Hematopoietic multipotent progenitor cell treated with erythropoietin and hydrocortisone succinate and interleukin-3 and kit ligand, for 17 days (in vitro differentiated cells): Measurements from ENCODE around the gene KCTD16.
A peak's percentile ranks its signal among the peaks of the same experiment; 100 is the strongest.

Experiments
- DNase-seq: peaks from one replicate; pipeline ENCODE4 v3.0.0-alpha.2; 2015; ENCODE audit warnings: low spot score

KCTD16 gene

GRCh38 chr5:144166696-144167095 is 4.0 kb upstream of the KCTD16 start:
- no peak for DNase-seq

DNA sequence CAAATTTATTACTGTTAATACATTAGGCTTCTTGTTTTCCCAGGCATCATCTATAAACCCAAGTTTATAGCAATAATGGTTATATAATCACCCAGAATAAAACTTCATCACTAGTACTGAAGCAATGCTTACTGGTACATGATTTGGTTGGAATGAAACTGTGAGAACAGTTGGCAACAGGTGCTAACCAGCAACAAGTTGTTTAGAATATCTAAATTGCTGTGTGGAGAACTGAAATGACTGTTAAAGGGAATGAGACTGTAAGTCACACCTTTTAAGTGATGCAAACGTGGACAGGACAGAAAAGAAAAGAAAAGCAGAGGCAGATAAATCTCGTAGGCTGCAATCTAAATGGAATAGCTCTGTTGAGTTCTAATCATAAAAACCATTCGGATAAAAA is 2.7 kb upstream of the KCTD16 start:
- no peak for DNase-seq

GRCh38 chr5:144169904-144170275 is 783 bp upstream of the KCTD16 start:
- DNase-seq: no peak

DNA sequence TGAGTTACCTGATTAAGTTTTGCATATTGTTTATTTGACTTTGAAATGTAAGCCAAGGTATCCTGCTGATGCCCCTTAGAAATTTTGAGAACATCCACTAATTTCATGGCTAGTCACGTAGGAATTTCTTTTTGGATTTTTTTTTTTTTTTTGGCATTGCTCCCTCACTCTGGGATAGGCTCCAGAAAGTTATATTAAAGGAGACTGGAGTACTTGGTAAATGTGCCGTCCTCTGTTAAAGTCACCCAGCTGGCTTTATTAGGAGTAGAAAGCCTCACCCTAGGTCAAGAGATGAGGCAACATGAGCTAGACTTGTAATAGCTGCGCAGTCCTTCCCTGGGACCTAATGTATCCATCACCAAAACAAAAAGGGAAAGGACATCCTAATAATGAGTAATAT is 3.1 kb downstream of the KCTD16 start:
- DNase-seq: no peak

DNA sequence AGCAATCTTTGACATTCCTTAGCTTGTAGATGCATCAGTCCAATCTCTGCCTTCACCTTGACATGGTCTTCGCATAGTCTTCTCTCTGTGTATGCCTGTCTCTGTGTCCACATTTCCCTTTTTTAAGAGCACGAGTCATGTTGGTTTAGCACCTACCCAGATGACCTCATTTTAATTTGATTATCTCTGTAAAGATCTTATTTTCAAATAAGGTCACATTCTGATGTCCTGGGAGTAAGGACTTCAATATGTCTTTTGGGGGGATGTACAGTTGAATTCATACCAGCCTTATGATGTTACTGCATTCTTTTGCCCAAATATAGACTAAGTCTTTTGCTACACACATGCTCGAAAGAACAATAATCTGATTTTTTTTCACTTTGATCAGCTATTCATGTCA is 6.9 kb downstream of the KCTD16 start:
- DNase-seq: no peak

DNA sequence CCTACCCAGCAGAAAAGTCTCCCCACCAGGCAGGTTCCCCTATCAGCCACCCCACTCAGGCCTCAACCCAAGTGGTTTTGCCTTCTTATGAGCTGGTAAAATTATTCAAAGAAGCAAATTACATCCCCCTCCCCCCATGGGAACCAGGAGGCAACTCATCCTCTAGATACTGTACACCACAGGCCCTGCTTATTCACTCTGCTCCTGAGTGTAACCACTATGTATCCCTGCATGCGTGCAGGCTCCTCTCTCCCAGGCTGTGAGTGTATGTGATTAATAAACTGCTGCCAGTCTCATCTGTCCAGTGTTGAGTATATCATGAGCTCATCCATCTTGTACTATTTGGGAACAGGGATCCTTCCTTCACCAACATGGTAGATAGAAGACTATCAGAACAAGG is 8.6 kb downstream of the KCTD16 start:
- DNase-seq: no peak

GRCh38 chr5:144183254-144183889 is 12.7 kb downstream of the KCTD16 start:
- peak; percentile 26 for DNase-seq

DNA sequence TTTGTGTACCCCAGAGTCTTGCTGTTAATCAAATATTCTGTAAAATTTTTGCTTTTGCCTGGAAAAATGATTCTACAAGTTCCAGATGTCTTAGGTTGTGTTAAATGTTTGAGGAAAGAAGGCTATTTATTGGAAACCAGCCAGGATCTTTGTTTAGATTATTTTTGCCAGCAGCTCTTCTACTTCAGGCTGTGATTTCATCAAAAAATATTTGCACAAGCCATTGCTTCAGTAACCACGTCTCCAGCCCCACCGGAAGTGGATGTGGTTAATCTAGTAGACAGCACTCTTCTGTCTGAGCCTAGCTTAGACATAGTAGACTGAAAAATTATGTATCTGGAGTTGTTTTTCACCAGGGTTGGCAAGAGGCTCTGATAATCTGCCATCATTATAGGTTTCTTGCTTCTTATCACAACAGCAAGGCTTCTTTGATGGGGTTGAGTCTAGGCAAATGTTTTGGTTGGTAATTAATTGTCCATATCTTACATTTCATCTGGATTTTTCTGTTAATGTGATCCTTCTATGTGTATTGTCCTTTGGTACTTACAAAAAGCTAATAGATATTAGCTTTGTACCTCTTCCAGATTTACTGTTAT is 17.1 kb downstream of the KCTD16 start:
- no peak for DNase-seq

DNA sequence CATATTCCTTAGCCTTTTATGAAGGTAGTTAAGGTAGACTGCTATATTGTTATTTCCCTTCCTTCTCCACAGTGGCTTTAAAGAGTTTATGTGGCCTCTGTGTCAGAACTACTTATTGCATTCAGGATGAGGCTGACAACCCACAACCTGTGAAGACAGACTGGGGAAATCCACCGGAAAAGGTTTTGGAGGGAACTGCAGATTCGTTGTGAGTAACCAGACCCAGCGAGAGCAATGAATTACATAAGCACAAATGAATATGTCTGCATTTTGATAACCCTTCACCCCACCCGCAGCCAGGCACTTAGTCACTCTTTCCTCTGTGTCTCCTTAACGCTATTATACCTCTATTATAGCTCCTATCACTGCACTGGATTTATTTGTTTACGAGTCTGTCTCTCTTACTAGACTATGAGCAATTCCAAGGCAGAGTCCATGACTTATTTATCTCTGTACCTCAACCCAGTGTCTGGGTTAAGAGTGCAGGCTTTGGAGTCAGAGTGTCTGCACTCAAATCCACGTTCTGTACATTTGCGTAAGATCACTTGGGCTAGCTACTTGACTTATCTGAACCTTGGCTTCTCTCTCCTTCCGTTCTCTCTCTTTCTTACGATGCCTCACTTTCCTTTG is 19.2 kb downstream of the KCTD16 start:
- DNase-seq: no peak

- DNase-seq: no peak
These were observed 20.9 kb downstream of the KCTD16 start for GRCh38 chr5:144191531-144191930.

- DNase-seq: peak; percentile 33
These were observed 21.3 kb downstream of the KCTD16 start for GRCh38 chr5:144191998-144192397.

GRCh38 chr5:144192661-144193060 is 22.0 kb downstream of the KCTD16 start:
- DNase-seq: no peak

DNA sequence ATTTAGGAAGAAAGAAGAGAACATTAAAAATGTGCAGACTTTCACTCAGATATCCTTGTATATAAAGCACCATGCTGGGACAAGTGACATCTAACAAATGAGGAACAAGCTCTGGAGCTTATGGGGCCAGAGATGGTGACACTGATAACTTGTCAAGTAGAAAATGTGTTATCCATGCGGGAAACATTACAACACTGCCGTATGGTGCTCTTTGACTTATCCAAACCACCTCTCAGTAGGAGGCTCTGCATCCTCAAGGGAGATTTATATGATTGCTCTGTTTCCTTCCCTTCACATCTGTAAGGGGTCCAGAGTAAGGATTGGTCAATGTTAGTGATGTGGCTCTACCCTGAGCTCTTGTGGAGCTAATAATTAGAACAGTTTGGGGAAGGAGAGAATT is 23.5 kb downstream of the KCTD16 start:
- no peak for DNase-seq

- no peak for DNase-seq
These were observed 24.8 kb downstream of the KCTD16 start for GRCh38 chr5:144195448-144195847.

GRCh38 chr5:144196612-144197011 is 25.9 kb downstream of the KCTD16 start:
- no peak for DNase-seq

DNA sequence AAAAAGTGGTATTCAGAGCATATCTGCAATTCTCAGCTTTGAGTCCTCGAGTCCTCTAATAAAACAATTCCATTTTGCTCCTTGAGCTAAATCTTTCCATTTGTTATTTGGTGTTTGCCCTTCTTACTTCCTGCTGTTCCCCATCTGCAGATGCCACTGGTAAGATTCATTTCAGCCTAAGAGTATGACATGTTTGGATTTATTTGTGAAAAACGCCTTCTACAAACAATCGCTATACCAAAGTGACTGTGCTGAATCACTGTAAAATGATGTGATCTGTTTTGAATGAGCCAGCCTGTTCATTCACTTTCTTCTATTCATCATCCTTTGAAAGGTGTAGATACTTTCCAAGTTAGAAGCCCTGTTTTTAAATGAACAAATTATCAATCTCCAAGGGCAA is 27.7 kb downstream of the KCTD16 start:
- no peak for DNase-seq

DNA sequence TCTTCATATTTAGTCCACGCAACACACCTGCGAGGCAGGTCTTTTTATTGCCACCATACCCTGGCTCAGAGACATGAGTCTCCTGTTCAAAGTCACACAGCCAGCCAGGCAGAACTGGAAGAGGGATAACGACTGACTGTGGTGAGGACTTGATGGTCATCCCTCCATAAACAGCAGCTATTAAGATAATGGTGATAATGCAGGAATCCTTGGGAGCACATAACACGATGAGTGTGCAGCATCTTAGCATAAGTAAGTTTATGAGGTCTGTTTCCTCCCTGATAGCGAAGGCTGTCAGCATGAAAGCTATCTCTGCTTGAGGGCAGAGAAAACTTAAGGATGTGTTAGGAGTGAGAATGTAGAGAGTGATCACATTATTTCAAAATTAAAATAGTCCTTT is 30.9 kb downstream of the KCTD16 start:
- DNase-seq: no peak

- no peak for DNase-seq
These were observed 31.4 kb downstream of the KCTD16 start for GRCh38 chr5:144202072-144202471.

GRCh38 chr5:144202726-144203125 is 32.1 kb downstream of the KCTD16 start:
- no peak for DNase-seq

DNA sequence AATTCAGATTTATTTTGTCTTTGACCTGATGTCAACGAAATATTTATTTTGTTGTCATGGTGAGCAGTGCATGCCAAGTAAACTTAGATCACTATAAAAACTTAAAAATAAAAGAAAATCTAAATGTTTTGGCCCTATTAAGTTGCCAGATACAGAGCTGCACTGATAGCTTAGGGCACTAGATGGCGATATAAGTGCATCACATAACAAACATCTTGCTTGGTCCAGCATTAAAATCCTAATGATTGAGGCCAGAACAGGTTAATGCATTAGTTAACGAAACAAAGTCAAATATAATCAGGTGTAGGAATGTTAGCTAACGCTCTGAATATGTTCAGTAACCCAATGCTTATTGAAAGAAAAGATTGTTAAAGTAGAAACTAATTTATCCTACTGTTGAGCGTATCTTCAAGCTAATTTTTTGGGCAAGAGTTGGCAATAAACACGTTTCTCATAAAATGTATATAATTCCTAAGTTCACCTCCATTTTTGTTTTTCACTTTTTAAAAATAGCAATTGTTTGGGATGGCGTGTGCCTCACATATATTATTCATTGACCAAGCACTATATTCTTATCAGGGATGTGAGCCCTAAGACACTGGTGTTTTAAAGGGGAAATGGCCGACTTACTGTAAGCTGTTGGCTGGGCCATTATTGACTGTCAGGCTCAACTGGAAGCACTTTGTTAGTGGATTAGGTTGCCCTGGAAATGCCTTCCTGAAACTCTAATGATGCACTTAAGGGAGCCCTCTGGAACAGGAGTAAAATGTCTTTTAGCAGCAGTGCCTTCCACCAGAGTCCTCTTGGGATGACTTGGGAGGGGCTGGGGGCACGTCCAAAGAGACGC is 33.3 kb downstream of the KCTD16 start:
- DNase-seq: peak; percentile 41

DNA sequence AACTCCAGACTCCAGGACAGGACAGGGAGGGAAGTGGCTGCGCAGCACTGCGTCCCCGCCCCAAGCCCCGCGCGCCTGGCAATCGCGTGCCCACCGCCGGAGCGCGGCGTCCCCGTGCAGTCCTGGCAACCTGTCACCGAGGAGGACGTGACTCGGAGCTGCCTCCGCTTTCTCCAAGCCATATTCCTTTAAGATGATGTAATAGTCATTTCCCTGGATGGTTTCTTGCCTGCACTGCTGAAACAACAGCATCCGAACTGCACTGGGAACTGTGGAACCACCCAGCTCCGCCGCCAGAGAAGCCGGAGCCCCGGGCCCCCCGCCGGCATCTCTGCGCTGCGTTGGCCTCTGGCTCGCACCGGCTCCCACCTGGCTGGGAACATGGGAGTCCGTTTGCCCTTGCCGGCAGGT is 34.5 kb downstream of the KCTD16 start:
- no peak for DNase-seq

- no peak for DNase-seq
These were observed 35.5 kb downstream of the KCTD16 start for GRCh38 chr5:144206141-144206540.

GRCh38 chr5:144207875-144208444 is 37.3 kb downstream of the KCTD16 start:
- no peak for DNase-seq
